Activated CD4-positive, alpha-beta T cell treated with anti-CD3 and anti-CD28 coated beads, Interleukin-2, amount 10 ng/mL, durations not matched to agents 7 days and 5 days (primary cell): ENCODE data around the gene BOLA3. TPM values are rescaled to one million over a fixed set of nuclear protein-coding genes. Genes with fewer than 3 reads are reported as not detected.

Source experiments
- total RNA-seq, 2 experiments: library from RNA; stranded (reverse); gene quantifications; one replicate each; pipeline ENCODE4 v1.2.3, GENCODE V29; 2021

BOLA3 gene
- total RNA-seq, 2 experiments from 2014 or later: 53.3 to 63.2 TPM

Other genes starting within 250 kb of the BOLA3 start
- gene DGUOK, start 221.0 kb downstream of the BOLA3 start, total RNA-seq: 10 to 100 TPM; 64.1 to 72.3 TPM
- 10 to 100 TPM; 17.9 to 18.8 TPM for gene TET3, start 163.0 kb downstream of the BOLA3 start, total RNA-seq
- 100 to 1,000 TPM; 163 to 165 TPM for gene MOB1A, start 31.0 kb upstream of the BOLA3 start, total RNA-seq
- gene MTHFD2, start 50.7 kb upstream of the BOLA3 start, total RNA-seq: 100 to 1,000 TPM; 129 to 130 TPM
- 1 to 10 TPM; 3.0 to 4.3 TPM for gene SLC4A5, start 195.5 kb upstream of the BOLA3 start, total RNA-seq
- gene DCTN1, start 232.4 kb upstream of the BOLA3 start, total RNA-seq: 100 to 1,000 TPM; 106 to 132 TPM